Measurements from ENCODE around the gene SNRPD1. TPM values are rescaled to one million over a fixed set of nuclear protein-coding genes. Genes with fewer than 3 reads are reported as not detected.

The SNRPD1 gene
- polyA plus RNA-seq, 3 donors, result 6.2 to 18.6 (median 17.2) TPM

- H3K27ac ChIP-seq (ENCODE audit: low read depth, low read length), result no peak overlapping the region
- WGBS, 3 donors, result 24 to 56% (median 33%) methylated on average over 11 of the region's 11 CpGs
Measured at GRCh38 chr18:21682371-21683051, 70.4 kb downstream of the SNRPD1 start.

Other genes starting within 250 kb of the SNRPD1 start
- gene ESCO1, start 11.6 kb upstream of the SNRPD1 start, polyA plus RNA-seq, result 1 to 10 TPM; 4.5 to 9.6 (median 4.9) TPM
- gene ABHD3, start 92.5 kb downstream of the SNRPD1 start, polyA plus RNA-seq, result 10 to 100 TPM in 2 of 3 donors, 1 to 10 TPM in 1; 9.7 to 18.0 (median 11.6) TPM
- 1 to 10 TPM; 4.6 to 7.5 (median 5.5) TPM for gene MIB1, start 128.5 kb downstream of the SNRPD1 start, polyA plus RNA-seq